HG02610 (cell line): Measurements from ENCODE around the gene SFPQ.
"Not testable (repeated sequence)": the region's sequence is repeated elsewhere in the genome, so short reads cannot be mapped to it uniquely, and the experiment has no call there.

ENCODE experiments used
- ATAC-seq: cut with Tn5 transposase; IDR thresholded peaks from one replicate; pipeline ENCODE4 v1.9.1; 2021; ENCODE audit warnings: mild to moderate bottlenecking, moderate library complexity; ENCODE audit not compliant: unreplicated experiment

SFPQ gene

DNA sequence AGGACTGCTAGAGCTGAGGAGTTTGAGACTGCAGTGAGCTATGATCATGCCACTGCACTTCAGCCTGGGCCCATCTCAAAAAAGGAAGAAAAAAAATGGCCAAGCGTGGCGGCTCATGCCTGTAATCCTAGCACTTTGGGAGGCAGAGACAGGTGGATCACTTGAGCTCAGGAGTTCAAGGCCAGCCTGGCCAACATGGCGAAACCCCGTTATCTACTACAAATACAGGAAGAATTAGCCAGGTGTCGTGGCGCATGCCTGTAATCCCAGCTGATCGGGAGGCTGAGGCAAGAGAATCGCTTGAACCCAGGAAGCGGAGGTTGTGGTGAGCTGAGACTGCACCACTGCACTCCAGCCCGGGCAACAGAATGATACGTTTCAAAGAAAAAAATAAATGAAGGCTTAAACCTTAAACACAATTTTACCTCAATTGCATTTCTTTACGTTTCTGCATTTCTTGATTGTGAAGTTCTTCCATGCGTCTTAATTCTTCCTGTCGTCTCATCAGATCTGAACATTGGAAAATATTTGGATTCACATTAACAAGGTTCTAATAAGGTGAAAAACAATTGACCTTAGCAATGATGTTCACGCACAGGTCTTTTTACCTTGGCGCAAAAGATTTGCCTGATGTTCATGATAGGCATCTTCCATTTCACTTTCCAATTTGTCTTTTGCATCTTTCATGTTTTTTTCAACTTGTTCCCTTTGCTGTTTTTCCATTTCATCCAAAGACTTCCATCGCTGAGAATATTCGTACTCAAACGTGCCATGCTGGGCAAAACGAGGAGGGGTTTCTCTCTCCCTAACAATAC, 4.2 kb downstream of the SFPQ start:
- ATAC-seq, result no peak

DNA sequence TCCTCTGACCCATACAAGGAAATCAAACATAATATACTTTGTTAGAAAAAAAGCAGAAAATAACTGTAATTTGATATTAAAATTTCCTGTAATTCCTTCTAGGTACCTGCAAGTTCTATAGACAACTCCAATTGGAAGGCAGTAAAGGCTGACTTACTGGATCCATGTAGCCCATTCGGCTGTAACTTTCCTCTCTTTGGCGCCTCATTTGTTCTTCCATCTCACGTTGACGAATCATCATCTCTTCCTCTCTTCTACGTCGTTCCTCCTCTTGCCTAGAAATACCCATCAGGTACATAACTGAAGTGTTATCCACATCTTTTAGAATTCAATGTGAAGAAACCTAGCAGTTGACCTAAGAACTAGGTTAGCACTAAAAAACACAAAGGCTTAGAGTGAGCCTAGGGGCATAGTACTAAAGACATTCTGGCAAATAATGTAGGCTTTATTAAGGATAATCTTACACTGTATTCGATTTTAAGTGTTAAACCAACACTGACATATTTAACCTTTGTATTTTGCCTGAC, 5.1 kb downstream of the SFPQ start:
- ATAC-seq, result no peak

DNA sequence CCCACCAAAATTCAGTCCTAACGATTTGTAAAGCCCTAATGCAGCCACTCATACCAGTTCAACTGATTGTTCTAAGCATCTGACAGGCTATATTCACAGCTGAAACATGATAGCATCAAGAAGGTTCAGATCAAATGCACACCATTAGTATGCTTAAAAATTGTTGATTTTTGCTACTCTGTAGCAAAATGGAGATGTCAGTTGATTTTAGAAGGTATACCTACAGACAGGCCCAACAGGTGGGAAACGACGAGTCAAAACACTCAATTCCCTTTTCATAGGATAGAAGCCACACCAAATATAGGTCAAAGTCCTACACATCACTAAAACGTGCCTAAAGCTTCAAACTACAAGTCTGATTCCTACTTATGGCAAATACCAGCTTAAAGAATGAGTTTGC, 6.7 kb downstream of the SFPQ start:
- ATAC-seq, result no peak

DNA sequence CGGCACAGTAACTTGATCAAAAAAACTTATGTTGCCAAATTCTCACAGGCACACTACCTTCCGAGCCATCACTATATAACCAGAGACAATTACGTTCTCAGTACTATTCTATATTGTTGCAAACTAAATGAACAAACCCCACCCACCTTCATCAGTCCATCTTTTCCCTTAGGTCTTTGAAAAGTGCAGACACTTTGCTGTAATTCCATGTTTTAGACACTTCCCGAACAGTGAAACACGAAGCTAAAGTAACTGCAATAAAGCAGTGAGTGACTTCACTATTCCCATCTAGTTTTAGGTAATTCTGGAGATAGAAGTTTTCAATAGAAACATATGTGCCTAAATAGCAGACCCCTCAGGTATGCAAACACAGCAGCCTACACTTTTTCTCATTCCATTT, 7.7 kb downstream of the SFPQ start:
- no peak for ATAC-seq

DNA sequence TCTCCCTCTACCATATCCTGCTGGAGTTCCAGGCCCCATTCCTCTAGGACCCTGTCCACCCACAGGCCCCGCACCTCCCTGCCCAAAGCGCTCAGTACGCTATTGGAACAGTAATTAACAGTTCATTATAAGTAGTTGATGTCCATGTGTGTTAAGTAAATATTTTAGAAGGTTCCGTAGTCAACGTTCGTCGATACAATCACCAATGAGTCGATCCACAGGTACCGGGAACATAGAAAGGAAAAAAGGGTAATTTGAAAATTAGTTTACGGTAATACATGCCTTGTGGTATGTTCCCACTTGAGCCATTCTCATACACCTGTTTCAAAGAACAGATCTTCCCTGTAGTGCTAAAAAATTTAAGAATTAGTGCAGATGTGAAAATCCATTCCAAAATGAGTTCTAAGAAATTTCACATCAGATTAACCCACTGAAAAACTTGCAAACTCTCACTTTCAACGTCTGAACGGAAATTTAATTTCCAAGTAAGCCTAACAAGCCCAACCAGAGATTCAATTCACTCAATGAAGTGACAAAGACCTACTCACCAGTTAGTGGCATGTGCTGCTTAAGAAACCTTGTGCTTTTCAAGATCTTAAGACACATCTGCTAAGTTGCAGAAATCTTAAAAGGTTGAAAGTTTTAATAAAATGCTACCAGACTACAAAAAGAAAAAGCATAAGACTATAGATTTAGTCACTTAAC, 8.3 kb downstream of the SFPQ start:
- ATAC-seq, result no peak

DNA sequence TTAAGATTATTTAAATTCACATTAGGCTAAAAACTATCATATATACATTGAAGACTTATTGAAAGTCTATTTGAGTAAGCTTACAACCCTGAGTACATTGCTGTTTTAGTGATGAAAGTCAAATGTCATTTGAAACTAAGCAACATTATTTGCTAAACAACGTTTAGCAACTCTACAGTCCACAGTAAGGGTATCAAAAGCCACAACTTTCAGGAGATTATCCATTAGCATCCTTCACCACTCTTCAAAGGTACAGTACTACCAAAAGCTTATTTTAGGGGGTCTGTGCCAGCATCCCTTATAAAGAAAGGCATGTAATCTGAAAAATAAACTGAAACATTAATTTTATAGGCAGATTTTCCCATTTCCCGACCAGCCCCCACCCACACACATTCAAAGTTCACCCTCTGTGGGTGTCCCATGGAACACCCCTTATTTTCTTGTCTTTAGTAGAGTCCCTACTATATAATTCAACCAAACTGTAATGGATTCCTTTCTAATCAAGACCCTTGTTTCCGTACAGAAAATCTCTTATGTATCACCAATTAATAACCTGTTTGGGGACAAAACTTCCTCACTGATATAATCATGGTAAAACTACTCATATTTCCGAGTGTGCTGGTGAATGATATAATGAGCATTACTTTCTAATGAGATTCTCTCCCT, 11.0 kb downstream of the SFPQ start:
- ATAC-seq, result no peak

DNA sequence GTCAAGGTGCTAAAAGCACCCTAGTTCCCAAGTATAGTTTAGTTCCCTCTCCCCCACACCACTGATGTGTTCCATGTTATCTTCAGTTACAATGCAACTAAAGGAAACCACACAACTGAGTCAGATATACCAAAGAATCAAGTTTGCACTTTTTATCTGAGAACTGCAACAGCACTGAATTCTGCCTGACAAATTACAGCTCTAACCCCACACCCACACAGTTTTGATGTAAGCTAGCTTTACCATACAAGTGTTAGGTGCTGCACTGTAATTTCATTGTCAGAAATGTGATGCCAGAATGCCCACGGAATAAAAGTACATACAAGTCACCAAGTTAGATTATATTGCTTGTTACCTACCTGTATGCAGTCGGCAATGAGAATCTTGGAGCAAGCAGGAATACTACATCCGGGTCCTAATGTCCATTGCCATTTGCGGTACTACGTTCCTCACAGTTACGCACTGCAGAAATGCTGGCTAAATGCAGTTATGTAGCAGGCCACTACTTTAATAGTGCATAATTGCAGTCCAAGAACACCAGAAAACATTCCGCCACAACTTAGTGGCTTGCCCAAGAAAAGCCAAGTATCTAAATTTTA, 12.1 kb downstream of the SFPQ start:
- ATAC-seq, result no peak

DNA sequence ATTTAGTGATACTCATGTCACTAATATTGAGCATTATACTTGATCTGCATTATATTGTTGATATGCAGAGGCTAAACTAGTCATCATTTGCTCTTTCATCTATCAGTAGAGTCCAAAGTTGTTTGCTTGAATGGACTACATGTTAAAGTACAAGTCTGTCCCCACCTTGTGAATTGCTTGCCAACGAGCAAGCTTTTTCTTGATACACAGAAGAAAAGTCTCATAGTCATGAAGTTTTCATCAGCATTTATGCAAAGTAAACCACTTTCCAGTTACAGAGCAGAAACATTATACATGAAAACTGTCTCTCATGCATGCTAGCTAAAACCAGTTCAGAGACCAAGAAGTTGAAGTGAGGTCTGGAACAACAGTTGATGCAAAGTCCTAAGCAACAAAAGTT, 13.0 kb downstream of the SFPQ start:
- no peak for ATAC-seq

DNA sequence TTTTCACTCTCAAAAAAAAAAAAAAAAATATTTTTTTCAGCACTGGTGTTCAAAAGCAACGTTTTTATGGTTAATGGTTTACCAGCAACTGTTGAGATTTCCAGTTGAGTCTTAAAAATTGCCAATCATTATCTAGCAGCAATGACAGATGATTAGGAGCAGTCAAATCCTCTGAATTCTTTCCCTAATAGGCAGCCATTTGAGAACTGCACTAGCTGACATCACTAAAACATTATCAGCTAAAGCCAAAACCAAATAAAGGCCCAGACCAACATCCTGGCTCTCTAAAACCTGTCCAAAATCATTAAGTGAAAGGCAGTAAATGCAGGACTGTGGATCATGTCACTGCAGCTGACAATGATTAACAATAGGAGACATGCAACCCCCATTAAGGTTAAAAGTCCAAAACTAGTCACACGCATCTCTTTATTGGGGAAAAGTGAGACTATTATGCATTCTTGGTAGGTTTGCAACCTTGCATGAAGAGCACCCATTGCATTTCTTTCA, 14.0 kb downstream of the SFPQ start:
- ATAC-seq, result no peak

DNA sequence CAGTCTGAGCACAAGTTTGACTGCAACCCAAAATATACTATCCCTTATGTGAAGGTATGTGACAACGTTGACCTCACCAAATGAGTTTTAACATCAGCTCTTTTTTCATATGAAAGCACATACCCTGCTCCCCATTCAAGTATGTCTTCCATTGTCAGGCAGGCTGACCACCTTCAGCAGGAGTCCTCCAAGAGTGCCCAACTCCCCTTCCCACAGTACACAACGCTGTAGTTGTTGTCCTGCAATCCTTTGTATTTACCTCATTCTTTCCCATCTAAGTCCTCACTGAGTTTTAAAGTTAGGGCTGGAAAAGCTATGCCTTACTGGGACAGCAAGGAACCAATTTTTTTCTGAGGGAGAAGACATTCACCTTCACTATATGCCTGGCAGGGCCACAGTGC, 14.7 kb downstream of the SFPQ start:
- no peak for ATAC-seq

DNA sequence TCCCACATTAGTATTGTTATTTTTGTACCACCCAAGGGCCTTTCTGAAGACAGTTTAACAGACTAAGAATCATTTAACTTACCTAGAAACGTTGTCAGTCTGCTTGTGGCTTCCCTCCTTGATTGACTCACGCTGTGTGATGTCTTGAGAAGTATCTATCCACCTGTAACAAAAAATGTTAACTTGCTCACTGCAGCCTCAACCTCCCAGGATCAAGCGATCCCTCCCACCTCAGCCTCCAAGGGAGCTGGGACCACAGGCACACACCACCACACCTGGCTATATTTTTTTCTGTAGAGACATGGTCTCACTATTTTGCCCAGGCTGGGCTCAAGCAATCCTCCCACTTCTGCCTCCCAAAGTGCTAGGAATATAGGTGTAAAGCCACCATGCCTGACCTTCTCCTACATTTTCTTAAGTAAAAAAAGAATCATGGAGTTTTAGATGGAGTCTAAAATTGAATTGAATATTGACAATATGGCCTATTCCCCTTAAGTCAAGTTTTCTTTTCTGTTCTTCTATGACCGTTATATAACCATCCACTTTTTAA, 15.6 kb downstream of the SFPQ start:
- ATAC-seq, result no peak

DNA sequence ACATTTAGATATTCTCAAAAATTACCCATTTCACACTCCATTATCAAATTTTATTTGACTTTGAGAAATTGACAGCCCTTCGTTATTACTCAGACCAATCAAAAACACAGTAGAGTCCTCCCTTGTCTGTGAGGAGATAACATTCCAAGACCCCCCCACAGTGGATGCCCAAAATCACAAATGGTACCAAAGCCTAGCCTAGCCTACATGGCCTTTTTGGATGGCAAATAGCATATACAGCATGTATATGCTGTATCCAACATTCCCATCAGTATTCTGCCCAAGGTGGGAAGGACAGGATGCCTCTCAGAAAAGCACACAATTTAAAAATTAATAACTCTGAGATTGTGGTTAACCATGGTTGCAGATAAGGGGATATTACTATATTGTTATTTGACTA, 17.3 kb downstream of the SFPQ start:
- ATAC-seq, result no peak

DNA sequence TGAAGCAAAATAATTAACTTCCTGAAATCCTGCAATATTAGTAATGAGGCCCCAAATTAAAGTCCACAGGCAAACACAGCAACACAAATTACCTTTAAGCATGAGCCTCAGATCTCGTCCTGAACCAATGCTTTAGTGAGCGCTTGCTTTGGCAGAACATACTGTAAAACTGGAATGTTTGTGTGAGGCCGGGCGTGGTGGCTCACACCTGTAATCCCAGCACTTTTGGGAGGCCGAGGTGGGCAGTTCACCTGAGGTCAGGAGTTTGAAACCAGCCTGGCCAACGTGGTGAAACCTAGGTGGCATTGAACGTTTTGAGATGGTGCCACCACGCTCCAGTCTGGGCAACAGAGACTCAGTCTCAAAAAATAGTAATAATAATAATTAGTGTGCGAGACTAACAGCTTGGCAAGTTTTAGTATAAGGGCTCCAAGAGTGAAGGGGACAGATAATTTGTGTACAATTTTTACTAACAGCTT, 17.8 kb downstream of the SFPQ start:
- no peak for ATAC-seq

DNA sequence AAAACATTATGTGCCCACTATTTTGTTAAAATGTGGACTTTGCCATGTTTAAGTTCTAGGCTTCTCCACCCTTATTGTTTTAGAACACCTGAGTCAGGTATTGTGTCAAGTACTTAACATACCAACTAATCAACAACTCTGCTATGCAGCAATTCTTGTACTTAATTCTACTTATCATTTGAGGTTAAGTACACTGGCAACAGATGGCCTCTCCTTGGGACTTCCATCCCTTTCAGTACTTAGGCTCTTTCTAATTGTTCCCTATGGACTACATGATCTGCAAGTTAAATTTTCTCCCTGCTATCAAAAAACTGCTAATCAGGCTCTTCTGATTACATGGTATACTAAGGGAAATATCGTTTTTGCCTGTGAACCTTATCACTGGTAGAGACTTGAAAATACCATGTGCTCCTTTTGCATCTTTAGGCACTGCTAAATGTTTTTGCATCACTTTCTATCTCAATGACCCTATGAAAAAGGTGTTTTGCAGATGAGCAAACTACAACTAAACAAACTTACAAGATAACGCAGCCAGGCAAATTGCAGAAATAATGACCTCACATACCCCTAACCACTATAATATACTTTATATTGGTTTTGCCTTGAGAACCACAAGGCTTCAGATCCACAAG, 18.9 kb downstream of the SFPQ start:
- no peak for ATAC-seq

DNA sequence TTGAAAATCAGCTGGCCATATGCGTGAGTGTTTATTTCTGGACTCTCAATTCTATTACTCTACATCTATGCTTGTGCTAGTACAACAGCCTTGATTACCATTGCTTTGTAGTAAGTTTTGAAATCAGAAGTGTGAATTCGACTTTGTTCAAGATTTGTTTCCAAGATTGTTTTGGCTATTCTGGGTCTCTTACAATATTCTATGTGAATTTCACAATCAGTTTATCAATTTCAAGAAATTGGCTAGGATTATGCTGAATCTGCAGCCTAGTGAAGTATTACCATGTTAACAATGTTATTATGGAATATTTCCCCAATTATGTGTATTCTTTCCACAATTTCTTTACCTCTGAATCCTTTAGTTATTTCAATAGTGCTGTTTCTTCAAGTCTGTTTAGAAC, 19.5 kb downstream of the SFPQ start:
- no peak for ATAC-seq

DNA sequence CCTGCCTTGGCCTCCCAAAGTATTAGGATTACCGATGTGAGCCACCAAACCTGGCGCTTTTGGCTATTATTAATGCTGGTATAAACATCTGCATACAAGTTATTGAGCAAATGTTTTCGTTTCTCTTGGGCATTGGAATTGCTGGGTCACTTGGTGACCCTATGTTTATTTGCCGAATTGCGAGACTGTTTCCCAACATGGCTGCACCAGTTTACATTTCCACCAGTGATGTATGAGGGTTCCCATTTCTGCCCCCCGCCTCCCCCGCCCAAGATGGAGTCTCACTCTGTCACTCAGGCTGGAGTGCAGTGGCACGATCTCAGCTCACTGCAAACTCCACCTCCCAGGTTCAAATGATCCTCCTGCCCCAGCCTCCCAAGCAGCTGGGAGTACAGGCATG, 20.9 kb downstream of the SFPQ start:
- ATAC-seq, result no peak

DNA sequence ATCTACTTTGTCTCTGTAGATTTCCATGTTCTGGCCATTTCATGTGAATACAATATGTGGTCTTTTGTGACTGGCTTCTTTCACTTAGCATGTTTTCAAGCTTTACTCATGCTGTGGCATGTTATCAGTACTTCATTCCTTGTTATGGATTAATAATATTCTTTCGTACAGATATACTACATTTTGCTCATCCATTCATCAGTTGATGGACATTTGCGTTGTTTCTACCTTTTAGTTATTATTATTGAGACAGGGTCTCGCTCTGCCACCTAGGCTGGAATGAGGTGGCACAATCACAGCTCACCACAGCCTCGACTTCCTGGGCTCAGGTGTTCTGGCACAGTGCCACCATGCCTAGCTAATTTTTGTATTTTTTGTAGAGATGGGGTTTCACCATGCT, 21.4 kb downstream of the SFPQ start:
- no peak for ATAC-seq

DNA sequence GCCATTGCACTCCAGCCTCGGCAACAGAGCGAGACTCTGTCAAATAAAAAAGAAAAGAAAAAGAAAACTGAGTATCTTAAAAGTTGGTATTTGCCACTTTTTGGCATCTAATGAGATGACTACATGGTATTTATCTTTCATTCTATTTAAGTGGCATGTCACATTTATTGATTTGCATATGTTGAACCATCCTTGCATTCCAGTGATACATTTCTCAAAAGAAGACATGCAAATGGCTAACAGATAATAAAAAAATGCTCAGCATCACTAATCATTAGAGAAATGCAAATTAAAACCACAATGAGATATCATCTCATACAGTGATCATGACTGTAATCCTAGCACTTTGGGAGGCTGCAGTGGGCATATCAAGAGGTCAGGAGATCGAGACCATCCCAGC, 28.1 kb downstream of the SFPQ start:
- no peak for ATAC-seq

DNA sequence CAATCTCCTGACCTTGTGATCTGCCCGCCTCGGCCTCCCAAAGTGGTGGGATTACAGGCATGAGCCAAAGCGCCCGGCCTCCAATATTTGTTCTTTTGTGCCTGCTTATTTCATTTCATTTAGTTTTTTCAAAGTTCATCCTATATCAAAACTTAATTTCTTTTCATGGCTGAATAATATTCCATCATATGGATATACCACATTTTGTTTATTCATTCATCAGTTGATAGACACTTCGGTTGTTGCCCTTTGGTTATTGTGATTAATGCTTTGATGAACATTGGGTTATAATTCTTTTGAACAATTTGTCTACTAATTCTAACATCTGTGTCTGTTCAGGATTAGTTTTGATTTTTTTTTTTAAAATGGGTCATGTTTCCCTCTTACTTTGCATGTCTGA, 41.7 kb downstream of the SFPQ start:
- no peak for ATAC-seq

DNA sequence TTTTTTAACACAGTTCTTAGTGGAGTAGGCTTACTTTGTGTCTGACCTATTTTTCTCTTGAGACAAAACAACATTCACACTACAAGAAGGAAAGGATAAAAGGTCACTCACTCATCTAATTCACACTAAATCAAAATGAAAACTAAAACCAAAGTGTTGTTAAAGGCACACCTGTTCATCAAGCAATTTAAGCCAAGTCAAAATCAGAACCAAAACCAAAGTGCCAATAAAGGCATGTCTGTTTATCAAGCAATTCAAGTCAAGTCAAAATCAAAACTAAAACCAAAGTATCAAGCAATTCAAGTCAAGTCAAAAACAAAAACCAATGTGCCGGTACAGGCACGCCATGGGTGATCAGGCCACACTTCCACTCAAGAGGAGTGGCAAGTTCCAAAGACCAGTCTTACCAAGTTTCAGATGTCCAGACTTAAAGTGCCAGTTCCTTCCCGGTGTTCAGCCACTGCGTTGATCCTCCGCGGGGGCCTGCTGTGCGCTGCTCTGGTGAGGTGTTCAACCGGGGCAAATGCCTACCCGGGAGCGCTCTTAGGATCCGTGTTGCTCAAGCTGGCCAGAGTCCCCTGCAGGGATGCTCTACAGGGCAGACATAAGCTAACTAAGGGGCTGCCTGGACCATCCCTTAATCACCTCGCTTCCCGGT, 46.9 kb downstream of the SFPQ start:
- ATAC-seq, result not testable (repeated sequence)
